GM12892 (cell line): ENCODE results near the gene MRPL51.
"Not testable (repeated sequence)": the region's sequence is repeated elsewhere in the genome, so short reads cannot be mapped to it uniquely, and the experiment has no call there.

Experiments used
- POLR2A ChIP-seq: IDR thresholded peaks from 2 replicates; pipeline ENCODE4 v1.6.1; 2011; ENCODE audit warnings: low read depth, low read length, control low read depth
- POLR2AphosphoS5 ChIP-seq: IDR thresholded peaks from 2 replicates; pipeline ENCODE4 v1.6.1; 2011; ENCODE audit warnings: low read depth, low read length, control low read depth

- not testable (repeated sequence) for TF ChIP-seq POLR2AphosphoS5, POLR2A
Measured at GRCh38 chr12:6467571-6468282, 25.3 kb downstream of the MRPL51 start.
